GM10248 (cell line): ENCODE data around the gene TRIM38.

Source experiments
- CTCF ChIA-PET: fragments of 300-600 bp; sonication (Branson Sonifier 250); formaldehyde crosslinking; extraction: SDS; loops from one replicate; lab custom pipeline; 2021; ENCODE audit warnings: antibody characterized with exemption; lab: Yijun Ruan, JAX
- POLR2A ChIA-PET: fragments of 350-650 bp; sonication (Branson Sonifier 250); formaldehyde crosslinking; extraction: SDS; loops from one replicate; lab custom pipeline; 2020; ENCODE audit warnings: antibody characterized with exemption; lab: Yijun Ruan, JAX
- DNase-seq: peaks from one replicate; pipeline ENCODE4 v3.0.0; 2012; ENCODE audit errors: extremely low spot score
- CTCF ChIP-seq: IDR thresholded peaks from 2 replicates; pipeline ENCODE4 v1.5.1; 2012; ENCODE audit warnings: mild to moderate bottlenecking, low read depth; ENCODE audit errors: extremely low read depth, missing control alignments, control extremely low read depth

Gene TRIM38

DNA sequence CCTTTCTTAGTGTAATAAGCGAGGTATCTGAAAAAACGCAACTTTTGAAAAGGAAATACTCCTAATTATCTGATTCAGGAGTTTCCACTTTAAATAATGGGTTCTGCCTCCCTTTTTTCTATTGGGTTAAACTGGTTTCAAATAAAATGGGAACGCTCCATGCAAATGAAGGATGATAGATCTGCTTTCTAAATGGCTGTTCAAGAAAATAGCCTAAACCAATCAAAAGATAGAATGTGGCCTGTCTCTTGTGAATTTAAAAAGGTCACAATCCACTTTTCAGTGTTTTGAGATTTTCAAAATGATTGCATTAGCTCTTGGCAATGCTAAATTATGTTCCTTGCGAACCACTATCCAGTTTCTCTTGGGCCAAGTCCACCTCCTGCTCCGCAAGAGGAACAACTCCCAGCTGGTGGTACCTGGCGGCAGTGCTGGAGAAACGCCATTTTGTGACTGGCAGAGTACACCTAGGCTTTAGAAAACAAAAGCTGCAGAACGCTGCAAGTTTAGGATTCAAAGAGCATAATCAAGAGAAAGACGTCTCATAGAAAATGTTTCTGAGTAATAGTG, 56.7 kb downstream of the TRIM38 start:
- DNase-seq, result no peak
- ChIA-PET POLR2A (interaction anchor here (4.4 kb wide), 1 partner anchor 13 kb away, joined by 120 read pairs; a partner anchor contains a TSS), CTCF (interaction anchor here (5.7 to 16.0 kb wide), 3 partner anchors 13 to 26 kb away, joined by 37 to 163 read pairs (median 87); a partner anchor contains a TSS)
- TF ChIP-seq CTCF, result no peak

DNA sequence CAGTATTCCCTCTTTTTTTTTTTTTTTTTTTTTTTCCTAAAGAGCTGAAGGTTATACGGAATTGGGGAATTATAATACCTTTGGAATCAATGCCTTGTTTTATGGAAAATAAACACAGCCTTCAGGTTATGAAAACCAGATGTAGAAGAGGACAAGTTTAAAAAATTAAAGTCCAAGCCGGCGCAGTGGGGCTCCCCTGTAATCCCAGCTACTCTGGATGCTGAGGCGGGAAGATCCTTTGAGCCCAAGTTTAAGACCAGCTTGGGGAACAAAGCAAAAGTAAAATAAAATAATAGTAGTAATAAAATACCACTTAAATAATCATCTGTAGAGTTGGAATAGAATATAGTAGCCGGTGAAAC, 57.3 kb downstream of the TRIM38 start:
- TF ChIP-seq CTCF, result no peak
- POLR2A ChIA-PET, result interaction anchor here (0.6 to 4.4 kb wide), 22 partner anchors 10 to 1873 kb away, joined by 3 to 120 read pairs (median 7); a partner anchor contains a TSS
- CTCF ChIA-PET, result interaction anchor here (0.9 to 16.0 kb wide), 4 partner anchors 12 to 26 kb away, joined by 3 to 163 read pairs (median 62); a partner anchor contains a TSS
- no peak for DNase-seq

DNA sequence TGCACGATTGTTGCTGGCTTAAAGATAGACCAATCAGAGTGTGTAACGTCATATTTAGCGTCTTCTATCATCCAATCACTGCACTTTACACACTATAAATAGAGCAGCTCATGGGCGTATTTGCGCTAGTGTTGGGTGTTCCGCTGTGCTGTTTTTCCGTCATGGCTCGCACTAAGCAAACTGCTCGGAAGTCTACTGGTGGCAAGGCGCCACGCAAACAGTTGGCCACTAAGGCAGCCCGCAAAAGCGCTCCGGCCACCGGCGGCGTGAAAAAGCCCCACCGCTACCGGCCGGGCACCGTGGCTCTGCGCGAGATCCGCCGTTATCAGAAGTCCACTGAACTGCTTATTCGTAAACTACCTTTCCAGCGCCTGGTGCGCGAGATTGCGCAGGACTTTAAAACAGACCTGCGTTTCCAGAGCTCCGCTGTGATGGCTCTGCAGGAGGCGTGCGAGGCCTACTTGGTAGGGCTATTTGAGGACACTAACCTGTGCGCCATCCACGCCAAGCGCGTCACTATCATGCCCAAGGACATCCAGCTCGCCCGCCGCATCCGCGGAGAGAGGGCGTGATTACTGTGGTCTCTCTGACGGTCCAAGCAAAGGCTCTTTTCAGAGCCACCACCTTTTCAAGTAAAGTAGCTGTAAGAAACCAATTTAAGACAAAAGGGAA, 57.9 kb downstream of the TRIM38 start:
- peak; percentile 12 for TF ChIP-seq CTCF
- POLR2A ChIA-PET, result interaction anchor here (0.5 to 4.4 kb wide), 28 partner anchors 11 to 1873 kb away, joined by 3 to 120 read pairs (median 6); a partner anchor contains a TSS
- DNase-seq, result peak; percentile 83
- CTCF ChIA-PET, result interaction anchor here (0.9 to 16.0 kb wide), 7 partner anchors 11 to 87 kb away, joined by 3 to 163 read pairs (median 4); a partner anchor contains a TSS

- POLR2A ChIA-PET, result interaction anchor here (0.5 to 4.4 kb wide), 22 partner anchors 11 to 1872 kb away, joined by 3 to 120 read pairs (median 7); a partner anchor contains a TSS
- CTCF ChIA-PET, result interaction anchor here (0.9 to 16.0 kb wide), 8 partner anchors 11 to 86 kb away, joined by 3 to 163 read pairs (median 4); a partner anchor contains a TSS
- DNase-seq, result no peak
- TF ChIP-seq CTCF, result no peak
Observed at GRCh38 chr6:26021001-26021349, 58.4 kb downstream of the TRIM38 start.

- POLR2A ChIA-PET, result interaction anchor here (0.5 to 4.4 kb wide), 27 partner anchors 10 to 1871 kb away, joined by 3 to 120 read pairs (median 6); a partner anchor contains a TSS
- CTCF ChIA-PET, result interaction anchor here (1.0 to 16.0 kb wide), 11 partner anchors 10 to 136 kb away, joined by 3 to 163 read pairs (median 4); a partner anchor contains a TSS
Observed at GRCh38 chr6:26021350-26022131, 58.9 kb downstream of the TRIM38 start.

More at GRCh38 chr6:26021350-26022131, 58.9 kb downstream of the TRIM38 start:
- no peak for TF ChIP-seq CTCF
- peak; percentile 90 for DNase-seq
